Lung (tissue), 12 donors: ENCODE data around the gene UGT1A8. TPM values are rescaled to one million over a fixed set of nuclear protein-coding genes. Genes with fewer than 3 reads are reported as not detected.

ENCODE experiments used
- ATAC-seq: fragments of 200-7000 bp; cut with Tn5 transposase; one replicate; pipeline ENCODE4 v1.9.1; 2020; ENCODE audit warnings: moderate number of reproducible peaks; ENCODE audit not compliant: insufficient read depth, low FRiP score
- DNase-seq, 3 donors: peaks; one replicate each; pipeline ENCODE4 v3.0.0-alpha.2; 2013 to 2017
- H3K27ac ChIP-seq, 2 donors: one replicate each; pipeline ENCODE4 v1.5.1; 2013; ENCODE audit warnings: mild to moderate bottlenecking in 2 of 2, moderate library complexity in 2 of 2, control low read depth in 1 of 2, inconsistent platforms in 1 of 2, low read depth in 1 of 2, low read length in 1 of 2
- H3K27me3 ChIP-seq, 3 donors: one replicate each; pipeline ENCODE4 v1.5.1; 2013; ENCODE audit warnings: low read length in 2 of 3; ENCODE audit not compliant: control insufficient read depth in 3 of 3, insufficient read depth in 3 of 3
- H3K36me3 ChIP-seq, 4 donors: one replicate each; pipeline ENCODE4 v1.5.1; 2013; ENCODE audit warnings: low read length in 4 of 4, mild to moderate bottlenecking in 1 of 4, moderate library complexity in 1 of 4; ENCODE audit not compliant: control insufficient read depth in 4 of 4, insufficient read depth in 4 of 4
- H3K4me1 ChIP-seq, 5 donors: one replicate each; pipeline ENCODE4 v1.5.1; 2013; ENCODE audit warnings: low read length in 5 of 5, mild to moderate bottlenecking in 2 of 5, moderate library complexity in 1 of 5; ENCODE audit not compliant: control insufficient read depth in 5 of 5, insufficient read depth in 5 of 5
- H3K4me3 ChIP-seq: one replicate; pipeline ENCODE4 v1.5.1; 2013; ENCODE audit warnings: mild to moderate bottlenecking, control low read depth, moderate library complexity
- H3K9ac ChIP-seq, 2 donors: one replicate each; pipeline ENCODE4 v1.5.1; 2013; ENCODE audit warnings: low read length in 2 of 2, control low read depth in 1 of 2; ENCODE audit not compliant: insufficient read depth in 1 of 2
- H3K9me3 ChIP-seq, 4 donors: one replicate each; pipeline ENCODE4 v1.5.1; 2013; ENCODE audit warnings: low read length in 3 of 4, mild to moderate bottlenecking in 1 of 4, moderate library complexity in 1 of 4; ENCODE audit not compliant: control insufficient read depth in 4 of 4, insufficient read depth in 3 of 4
- CTCF ChIP-seq: IDR thresholded peaks from 2 replicates; pipeline ENCODE4 v1.5.1; 2012; ENCODE audit warnings: mild to moderate bottlenecking; ENCODE audit errors: control extremely low read depth, extremely low read depth
- WGBS, 2 donors: extraction: QIAGEN DNeasy Blood & Tissue Kit; methylation state at CpG; one replicate each; pipeline ENCODE4 v1.1.7; 2013; 5-methylcytosine and 5-hydroxymethylcytosine counted together
- polyA plus RNA-seq, 2 donors: library from polyadenylated mRNA; stranded (reverse); fragments of 200-250 nt; gene quantifications; one replicate each; pipeline ENCODE4 v1.2.1, GENCODE V29; 2013
- total RNA-seq, 2 donors: library from RNA; depleted of rRNA in 1 of 2; stranded (reverse); fragments of >200 nt in 1 of 2; gene quantifications; one replicate each; pipeline ENCODE4 v1.2.1, GENCODE V29; 2014 to 2021
- donor health status: control.
- donor health status: control.
- donor health status: Bipolar disorder and iron deficiency.
- donor health status: healthy.
- donor health status: DM: yes; HTN: yes; CAD: no.

Gene UGT1A8
- total and polyA plus RNA-seq, 4 donors = 0.26 TPM; not detected in 3

GRCh38 chr2:233789554-233789953 lies 172.1 kb downstream of the UGT1A8 start:
- Histone ChIP-seq H3K27me3 (no peaks in the 10 kb centered on the region), H3K36me3 (no peaks in the 10 kb centered on the region), H3K27ac (no peak overlapping the region), H3K4me1 (no peaks in the 10 kb centered on the region), H3K4me3 (no peak overlapping the region), H3K9me3 (no peaks in the 10 kb centered on the region), H3K9ac (no peak overlapping the region)
- no peak for DNase-seq
- 90 to 95% methylated on average over 7 of the region's 7 CpGs for WGBS, 2 donors
- no peak for TF ChIP-seq CTCF
- ATAC-seq = no peak

DNA sequence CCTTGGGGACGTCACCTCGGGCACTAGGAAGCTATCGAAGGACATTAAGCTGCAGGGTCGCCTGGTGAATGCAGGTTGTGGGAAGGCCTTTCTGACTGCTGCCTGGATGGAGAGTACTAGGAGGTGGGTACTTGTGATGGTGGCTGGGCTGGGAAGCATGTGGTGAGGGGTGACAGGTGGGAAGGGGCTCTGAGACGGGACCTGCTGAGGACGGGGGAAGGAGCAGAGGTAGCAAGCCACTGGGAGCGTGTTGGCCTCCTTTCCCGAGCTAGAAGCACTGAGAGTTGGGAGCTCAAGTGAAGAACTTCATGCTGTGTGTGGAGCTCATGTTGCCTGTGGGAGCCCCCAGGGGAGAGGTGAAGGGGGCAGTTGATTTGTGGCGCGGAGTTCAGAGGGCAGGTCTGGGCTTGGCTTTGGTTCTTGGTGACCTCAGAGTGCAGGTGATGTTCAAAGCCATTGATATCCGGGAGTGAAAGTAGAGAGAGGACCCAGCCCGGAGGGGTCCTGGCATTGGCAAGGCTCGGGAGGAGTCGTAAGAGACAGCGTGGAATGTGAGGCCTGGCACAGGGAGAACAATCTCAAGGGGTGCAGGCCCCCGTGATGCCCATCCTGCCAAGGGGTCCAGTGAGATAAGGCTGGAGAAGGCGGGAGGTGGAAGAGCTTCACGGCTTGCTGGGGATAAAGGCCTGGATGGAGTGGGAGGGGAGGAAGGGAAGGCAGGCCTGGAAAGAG lies 173.9 kb downstream of the UGT1A8 start:
- TF ChIP-seq CTCF = no peak
- Histone ChIP-seq H3K4me3 (no peak overlapping the region), H3K4me1 (no peaks in the 10 kb centered on the region), H3K9ac (no peak overlapping the region), H3K9me3 (no peaks in the 10 kb centered on the region), H3K27me3 (no peaks in the 10 kb centered on the region), H3K36me3 (no peaks in the 10 kb centered on the region), H3K27ac (no peak overlapping the region)
- DNase-seq = no peak
- WGBS, 2 donors = 85 to 89% methylated on average over 18 of the region's 18 CpGs
- ATAC-seq = no peak

DNA sequence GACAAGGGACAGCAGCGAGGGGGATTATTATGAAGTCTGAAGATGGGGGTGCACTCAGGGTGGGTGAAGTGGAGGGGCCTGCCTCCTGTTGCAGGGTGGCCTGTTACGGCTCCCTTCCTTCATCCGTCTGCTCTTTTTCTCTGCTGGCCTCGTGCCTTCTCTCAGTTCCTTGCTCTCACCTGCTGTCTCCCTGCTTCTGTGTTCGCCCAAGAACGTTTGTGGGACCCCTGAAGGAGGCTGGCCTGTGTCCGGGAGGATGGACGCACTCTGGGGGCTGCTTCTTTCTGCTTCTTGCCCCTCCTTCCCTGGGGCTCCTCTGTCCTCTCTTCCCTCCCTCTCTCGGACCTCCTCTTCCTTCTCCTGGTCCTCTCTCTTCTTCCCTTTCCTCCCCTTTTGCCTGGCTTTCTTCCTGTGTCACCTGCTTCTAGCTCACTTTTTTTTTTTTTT lies 174.5 kb downstream of the UGT1A8 start:
- Histone ChIP-seq H3K4me1 (no peaks in the 10 kb centered on the region), H3K4me3 (no peak overlapping the region), H3K9ac (no peak overlapping the region), H3K9me3 (no peaks in the 10 kb centered on the region), H3K27me3 (no peaks in the 10 kb centered on the region), H3K36me3 (no peaks in the 10 kb centered on the region), H3K27ac (no peak overlapping the region)
- DNase-seq = no peak
- ATAC-seq = no peak
- 84 to 88% methylated on average over 9 of the region's 9 CpGs for WGBS, 2 donors
- TF ChIP-seq CTCF = no peak

DNA sequence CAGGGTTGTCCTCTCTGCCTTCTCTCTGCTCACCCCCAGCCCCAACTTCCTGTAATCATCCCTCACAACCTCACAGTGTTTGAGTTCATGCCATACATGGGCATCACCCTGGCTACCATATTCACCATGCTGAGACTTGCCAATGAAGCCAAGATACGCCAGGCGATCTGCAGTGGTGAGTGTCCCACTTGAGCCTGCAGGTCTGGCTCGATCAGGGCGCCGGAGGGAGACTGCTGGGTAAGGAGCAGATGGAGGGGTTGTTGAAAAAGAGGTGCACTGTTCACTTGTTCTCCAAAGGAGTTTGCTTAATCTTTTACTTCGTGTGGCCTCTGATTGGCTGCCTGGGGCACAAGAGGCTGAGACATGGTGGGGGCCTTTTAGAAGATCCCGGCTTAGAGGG lies 175.3 kb downstream of the UGT1A8 start:
- ATAC-seq (no peak), DNase-seq (no peak)
- Histone ChIP-seq H3K27me3 (no peaks in the 10 kb centered on the region), H3K27ac (no peak overlapping the region), H3K4me3 (no peak overlapping the region), H3K4me1 (no peaks in the 10 kb centered on the region), H3K9me3 (no peaks in the 10 kb centered on the region), H3K9ac (no peak overlapping the region), H3K36me3 (no peaks in the 10 kb centered on the region)
- 83 to 89% methylated on average over 7 of the region's 7 CpGs for WGBS, 2 donors
- no peak for TF ChIP-seq CTCF
